HG03060 (cell line): Measurements from ENCODE around the gene PLXND1.
"Not testable (repeated sequence)": the region's sequence is repeated elsewhere in the genome, so short reads cannot be mapped to it uniquely, and the experiment has no call there.

ENCODE experiments used
- ATAC-seq: cut with Tn5 transposase; IDR thresholded peaks from one replicate; pipeline ENCODE4 v1.9.1; 2021; ENCODE audit warnings: low read depth, moderate number of reproducible peaks; ENCODE audit not compliant: unreplicated experiment

The PLXND1 gene

GRCh38 chr3:129515108-129515820 is 91.2 kb downstream of the PLXND1 start:
- not testable (repeated sequence) for ATAC-seq

- no peak for ATAC-seq
These were observed 91.9 kb downstream of the PLXND1 start for GRCh38 chr3:129514563-129514962.

- ATAC-seq: no peak
These were observed 92.4 kb downstream of the PLXND1 start for GRCh38 chr3:129514110-129514509.

- ATAC-seq: no peak
These were observed 92.8 kb downstream of the PLXND1 start for GRCh38 chr3:129513705-129514104.

DNA sequence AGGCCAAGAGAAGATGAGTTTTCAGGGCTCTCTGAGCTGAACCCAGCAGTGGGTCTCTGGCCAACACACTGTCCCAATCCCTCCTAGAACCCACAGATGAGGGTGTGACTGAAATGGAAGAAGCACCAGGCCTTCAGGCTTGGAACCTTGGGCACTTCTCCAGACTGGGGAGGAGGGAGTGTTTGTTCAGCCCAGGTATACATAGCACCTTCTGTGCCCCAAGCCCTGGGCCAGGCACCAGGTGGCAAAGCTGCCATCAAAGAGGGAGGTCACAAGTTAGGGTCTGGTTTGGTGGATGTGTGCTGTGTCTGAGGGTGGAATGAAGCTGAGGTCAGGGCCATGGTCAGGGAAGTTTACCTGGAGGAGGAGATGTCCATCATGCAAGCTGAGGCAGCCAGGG is 93.9 kb downstream of the PLXND1 start:
- ATAC-seq: no peak

DNA sequence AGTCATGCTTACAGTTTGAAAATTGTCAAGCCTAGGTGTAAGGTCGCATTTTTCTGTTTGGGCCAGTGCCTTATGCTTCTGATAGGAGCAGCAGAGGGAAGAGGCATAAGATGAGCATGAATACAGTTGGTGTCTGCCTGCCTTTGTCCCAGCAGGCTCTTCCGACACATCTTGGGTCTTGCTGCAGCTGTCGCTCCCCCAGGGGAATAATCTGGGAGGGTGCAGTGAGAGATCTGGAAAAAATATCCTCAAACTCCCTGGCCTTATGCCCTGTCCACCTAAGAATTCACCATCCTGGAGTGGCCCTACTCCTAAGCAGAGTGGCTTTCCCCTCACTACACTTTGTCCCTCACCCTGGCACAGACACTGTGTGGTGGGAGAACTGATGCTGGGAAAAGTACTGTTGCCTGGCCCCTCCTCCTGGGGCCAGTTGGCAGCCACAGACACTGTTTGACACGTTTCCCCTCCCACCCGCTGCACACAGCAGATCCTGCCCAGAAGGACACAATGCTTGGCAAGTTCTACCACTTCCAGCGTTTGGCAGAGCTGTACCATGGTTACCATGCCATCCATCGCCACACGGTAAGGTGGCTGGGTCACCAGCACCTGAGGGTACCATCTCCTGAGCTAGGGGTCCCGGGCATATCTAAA is 99.2 kb downstream of the PLXND1 start:
- no peak for ATAC-seq

- no peak for ATAC-seq
These were observed 100.2 kb downstream of the PLXND1 start for GRCh38 chr3:129506231-129506742.

GRCh38 chr3:129505341-129505740 is 101.1 kb downstream of the PLXND1 start:
- no peak for ATAC-seq
